Endodermal cell (in vitro differentiated cells): Measurements from ENCODE around the gene SHISAL2A. TPM values are rescaled to one million over a fixed set of nuclear protein-coding genes. Genes with fewer than 3 reads are reported as not detected.
"Not testable (repeated sequence)": the region's sequence is repeated elsewhere in the genome, so short reads cannot be mapped to it uniquely, and the experiment has no call there.

Experiments
- DNase-seq: peaks from one replicate; pipeline ENCODE4 v3.0.0-alpha.2; 2017
- H3K27ac ChIP-seq: 2 replicates; pipeline ENCODE4 v1.5.1; 2013; ENCODE audit warnings: mild to moderate bottlenecking, low read depth, low read length, moderate library complexity
- H3K27me3 ChIP-seq: 2 replicates; pipeline ENCODE4 v1.6.1; 2013; ENCODE audit warnings: mild to moderate bottlenecking, low read length, moderate library complexity; ENCODE audit not compliant: insufficient read depth, control insufficient read depth, poor library complexity, severe bottlenecking
- H3K36me3 ChIP-seq: 2 replicates; pipeline ENCODE4 v1.7.0; 2013; ENCODE audit warnings: mild to moderate bottlenecking, low read length, moderate library complexity; ENCODE audit not compliant: control insufficient read depth, insufficient read depth
- H3K4me1 ChIP-seq: one replicate; pipeline ENCODE4 v1.7.0; 2013; ENCODE audit warnings: low read length; ENCODE audit not compliant: control insufficient read depth, insufficient read depth
- H3K4me3 ChIP-seq: 2 replicates; pipeline ENCODE4 v1.5.1; 2013; ENCODE audit warnings: mild to moderate bottlenecking, low read length, moderate library complexity
- H3K9ac ChIP-seq: 2 replicates; pipeline ENCODE4 v1.6.1; 2013; ENCODE audit warnings: mild to moderate bottlenecking, low read length, moderate library complexity; ENCODE audit not compliant: poor library complexity, severe bottlenecking; ENCODE audit errors: extremely low read depth
- H3K9me3 ChIP-seq: 2 replicates; pipeline ENCODE4 v1.6.1; 2013; ENCODE audit warnings: mild to moderate bottlenecking, low read length, moderate library complexity; ENCODE audit not compliant: control insufficient read depth
- H3K27ac Mint-ChIP-seq: 2 replicates; pipeline ENCODE4 v1.8.0; 2020; ENCODE audit warnings: mixed read lengths
- H3K27me3 Mint-ChIP-seq: 2 replicates; pipeline ENCODE4 v1.8.0; 2021; ENCODE audit warnings: mild to moderate bottlenecking, mixed read lengths; ENCODE audit not compliant: insufficient read depth
- H3K36me3 Mint-ChIP-seq: 2 replicates; pipeline ENCODE4 v1.8.0; 2020; ENCODE audit warnings: low read depth, mixed read lengths
- H3K4me1 Mint-ChIP-seq: 2 replicates; pipeline ENCODE4 v1.8.0; 2020; ENCODE audit warnings: mixed read lengths
- H3K4me3 Mint-ChIP-seq: 2 replicates; pipeline ENCODE4 v1.8.0; 2020; ENCODE audit warnings: mild to moderate bottlenecking, moderate library complexity, mixed read lengths
- H3K9me3 Mint-ChIP-seq: 2 replicates; pipeline ENCODE4 v1.8.0; 2020; ENCODE audit warnings: mild to moderate bottlenecking, mixed read lengths
- CTCF ChIP-seq: fragments of 200-600 bp; sonication (generic); conservative IDR thresholded peaks from 2 replicates; pipeline ENCODE4 v1.5.0; 2021; ENCODE audit warnings: antibody characterized with exemption, mild to moderate bottlenecking
- WGBS, 2 experiments: methylation state at CpG; one replicate each; pipeline versions ENCODE4 v1.1.5 to v1.1.7; 2013; ENCODE audit warnings: missing lambda C conversion rate in 2 of 2, mixed read lengths in 1 of 2; ENCODE audit not compliant: insufficient coverage in 1 of 2, insufficient read length in 1 of 2; 5-methylcytosine and 5-hydroxymethylcytosine counted together
- total RNA-seq, 2 donors: library from RNA; stranded (reverse); fragmentation: NEBNext Ultra II Directional in 1 of 2; extraction: Animal tissue kit (Norgen Biotek cat#: 25700) in 1 of 2; gene quantifications; 2 replicates in 1 of 2; 3 replicates in 1 of 2; pipeline ENCODE4 v1.2.1, GENCODE V29; 2021

Gene SHISAL2A
- total RNA-seq, 2 donors from 2014 or later = 1.5 to 5.3 TPM

GRCh38 chr1:52683367-52683940 lies 50.5 kb downstream of the SHISAL2A start:
- DNase-seq = no peak
- H3K27ac ChIP-seq = no peak overlapping the region
- no peak for TF ChIP-seq CTCF
- no peaks in the 10 kb centered on the region for H3K27me3 Mint-ChIP-seq
- H3K27me3 ChIP-seq = no peaks in the 10 kb centered on the region
- no peak overlapping the region for H3K4me3 ChIP-seq
- peaks cover 7% of the 10 kb centered on the region for H3K9me3 ChIP-seq
- H3K9ac ChIP-seq = no peak overlapping the region
- H3K4me1 Mint-ChIP-seq = peaks cover 13% of the 10 kb centered on the region
- H3K27ac Mint-ChIP-seq = no peak overlapping the region
- WGBS, 2 experiments = 95 to 100% methylated on average over 2 to 4 of the region's 4 CpGs
- peaks cover 3% of the 10 kb centered on the region for H3K9me3 Mint-ChIP-seq
- peaks cover 21% of the 10 kb centered on the region for H3K36me3 Mint-ChIP-seq
- H3K4me3 Mint-ChIP-seq = no peak overlapping the region
- H3K36me3 ChIP-seq = peaks cover 34% of the 10 kb centered on the region
- H3K4me1 ChIP-seq = peaks cover 7% of the 10 kb centered on the region

GRCh38 chr1:52684545-52684944 lies 51.6 kb downstream of the SHISAL2A start:
- Histone ChIP-seq H3K9me3 (peaks cover 7% of the 10 kb centered on the region), H3K4me1 (peaks cover under 1% of the 10 kb centered on the region), H3K27me3 (no peaks in the 10 kb centered on the region), H3K4me3 (no peak overlapping the region), H3K27ac (no peak overlapping the region), H3K9ac (no peak overlapping the region), H3K36me3 (peaks cover 37% of the 10 kb centered on the region)
- no peaks in the 10 kb centered on the region for H3K27me3 Mint-ChIP-seq
- H3K4me3 Mint-ChIP-seq = no peak overlapping the region
- peaks cover 3% of the 10 kb centered on the region for H3K9me3 Mint-ChIP-seq
- no peak overlapping the region for H3K27ac Mint-ChIP-seq
- 83% methylated on average over 1 of the region's 1 CpG for WGBS, 2 experiments
- no peak for TF ChIP-seq CTCF
- peaks cover 4% of the 10 kb centered on the region for H3K4me1 Mint-ChIP-seq
- peaks cover 26% of the 10 kb centered on the region for H3K36me3 Mint-ChIP-seq
- no peak for DNase-seq

- WGBS, 2 experiments = 56 to 58% methylated on average over 7 to 17 of the region's 17 CpGs
- H3K36me3 ChIP-seq = peaks cover 50% of the 10 kb centered on the region
- H3K27ac Mint-ChIP-seq, H3K27me3 Mint-ChIP-seq, H3K4me1 Mint-ChIP-seq, H3K4me1 ChIP-seq, H3K27me3 ChIP-seq, H3K4me3 Mint-ChIP-seq, H3K9me3 ChIP-seq, H3K9ac ChIP-seq, H3K9me3 Mint-ChIP-seq, H3K4me3 ChIP-seq, H3K27ac ChIP-seq: not testable (repeated sequence)
- TF ChIP-seq CTCF = peak; percentile 93
- peaks cover 34% of the 10 kb centered on the region for H3K36me3 Mint-ChIP-seq
- DNase-seq = peak; percentile 86
Observed at GRCh38 chr1:52686261-52686751, 53.3 kb downstream of the SHISAL2A start.
